ENCODE data around the gene TYW1. TPM values are rescaled to one million over a fixed set of nuclear protein-coding genes. Genes with fewer than 3 reads are reported as not detected.
"Not testable (repeated sequence)": the region's sequence is repeated elsewhere in the genome, so short reads cannot be mapped to it uniquely, and the experiment has no call there.

Gene TYW1
- total RNA-seq, 1 donor from 2014 or later = 26.1 TPM

- intact Hi-C loops (cut with micrococcal nuclease); H3K27ac Mint-ChIP-seq; CTCF ChIA-PET; ATAC-seq (ENCODE audit: low read depth); POLR2A ChIA-PET; H3K4me1 Mint-ChIP-seq; H3K27me3 Mint-ChIP-seq; H3K4me3 Mint-ChIP-seq; DNase-seq; H3K9me3 Mint-ChIP-seq: not testable (repeated sequence)
- H3K36me3 Mint-ChIP-seq (ENCODE audit: low read depth) = peaks cover 80% of the 10 kb centered on the region
These were observed 21.3 kb downstream of the TYW1 start for GRCh38 chr7:67017971-67018370.

GRCh38 chr7:67018940-67019339 is 22.3 kb downstream of the TYW1 start:
- POLR2A ChIA-PET = no interaction called here
- ATAC-seq (ENCODE audit: low read depth) = no peak
- no peak overlapping the region for H3K27ac Mint-ChIP-seq
- TF ChIP-seq CTCF (IDR thresholded peaks at IDR 0.05) = no peak
- CTCF ChIA-PET = no interaction called here
- H3K9me3 Mint-ChIP-seq = no peaks in the 10 kb centered on the region
- DNase-seq = no peak
- no peaks in the 10 kb centered on the region for H3K4me1 Mint-ChIP-seq
- no peaks in the 10 kb centered on the region for H3K27me3 Mint-ChIP-seq
- intact Hi-C loops (cut with micrococcal nuclease) = no loop called here
- no peak overlapping the region for H3K4me3 Mint-ChIP-seq
- peaks cover 81% of the 10 kb centered on the region for H3K36me3 Mint-ChIP-seq (ENCODE audit: low read depth)

- peaks cover 79% of the 10 kb centered on the region for H3K36me3 Mint-ChIP-seq (ENCODE audit: low read depth)
- no peaks in the 10 kb centered on the region for H3K4me1 Mint-ChIP-seq
- intact Hi-C loops (cut with micrococcal nuclease) = no loop called here
- no peak overlapping the region for H3K27ac Mint-ChIP-seq
- ATAC-seq (ENCODE audit: low read depth) (no peak), DNase-seq (no peak)
- H3K9me3 Mint-ChIP-seq = no peaks in the 10 kb centered on the region
- POLR2A ChIA-PET = no interaction called here
- CTCF ChIA-PET = interaction anchor here (0.6 kb wide), 1 partner anchor 1398 kb away, joined by 4 read pairs; no protein-coding TSS in a partner anchor
- no peak for TF ChIP-seq CTCF (IDR thresholded peaks at IDR 0.05)
- no peaks in the 10 kb centered on the region for H3K27me3 Mint-ChIP-seq
- no peak overlapping the region for H3K4me3 Mint-ChIP-seq
These were observed 23.1 kb downstream of the TYW1 start for GRCh38 chr7:67019562-67020390.

DNA sequence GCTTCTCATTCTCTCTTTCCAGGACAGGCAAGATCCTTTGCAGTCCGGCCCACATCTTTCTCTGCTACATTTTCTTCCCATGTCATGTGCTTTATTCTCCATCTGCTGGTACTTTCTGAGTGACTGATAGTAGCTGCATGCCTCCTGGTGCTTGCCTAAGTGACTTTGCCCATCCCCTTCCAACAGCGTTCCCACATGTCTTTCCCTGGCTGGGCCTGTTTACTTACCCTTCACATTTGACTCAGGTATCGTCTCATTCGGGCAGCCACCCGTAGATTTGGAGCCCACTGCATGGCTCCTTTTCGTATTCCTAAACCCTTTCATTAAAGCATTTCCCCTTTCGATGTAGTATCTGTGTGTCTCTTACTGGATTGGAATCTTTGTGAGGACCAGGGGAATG is 24.6 kb downstream of the TYW1 start:
- intact Hi-C loops (cut with micrococcal nuclease) = no loop called here
- Mint-ChIP-seq H3K36me3 (ENCODE audit: low read depth) (peaks cover 78% of the 10 kb centered on the region), H3K4me1 (no peaks in the 10 kb centered on the region), H3K27ac (no peak overlapping the region), H3K27me3 (no peaks in the 10 kb centered on the region), H3K9me3 (no peaks in the 10 kb centered on the region), H3K4me3 (no peak overlapping the region)
- ChIA-PET POLR2A (no interaction called here), CTCF (no interaction called here)
- ATAC-seq (ENCODE audit: low read depth) = no peak
- no peak for TF ChIP-seq CTCF (IDR thresholded peaks at IDR 0.05)
- no peak for DNase-seq

DNA sequence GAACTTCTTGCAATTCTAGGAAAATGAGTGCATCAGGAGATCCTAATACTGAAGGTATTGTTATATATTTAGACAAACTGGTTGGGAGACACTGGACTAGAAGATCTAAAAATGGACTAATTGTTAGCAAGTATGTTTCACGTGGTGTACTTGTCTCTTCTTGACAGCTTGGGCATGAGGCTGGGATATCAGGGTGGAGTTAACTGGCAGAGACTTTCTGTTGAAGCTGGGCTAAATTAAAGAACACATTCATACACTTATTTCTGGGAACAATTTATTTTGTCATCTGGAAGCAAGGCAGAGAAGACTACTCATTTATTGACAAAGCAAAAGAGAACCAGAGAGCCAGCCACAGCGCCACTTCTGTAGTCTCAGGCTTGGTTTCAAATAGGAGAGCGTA is 25.9 kb downstream of the TYW1 start:
- H3K4me1 Mint-ChIP-seq = no peaks in the 10 kb centered on the region
- H3K4me3 Mint-ChIP-seq = no peak overlapping the region
- no peaks in the 10 kb centered on the region for H3K27me3 Mint-ChIP-seq
- TF ChIP-seq CTCF (IDR thresholded peaks at IDR 0.05) = no peak
- DNase-seq (no peak), ATAC-seq (ENCODE audit: low read depth) (no peak)
- intact Hi-C loops (cut with micrococcal nuclease) = no loop called here
- CTCF ChIA-PET = no interaction called here
- no peaks in the 10 kb centered on the region for H3K9me3 Mint-ChIP-seq
- POLR2A ChIA-PET = no interaction called here
- no peak overlapping the region for H3K27ac Mint-ChIP-seq
- peaks cover 77% of the 10 kb centered on the region for H3K36me3 Mint-ChIP-seq (ENCODE audit: low read depth)

DNA sequence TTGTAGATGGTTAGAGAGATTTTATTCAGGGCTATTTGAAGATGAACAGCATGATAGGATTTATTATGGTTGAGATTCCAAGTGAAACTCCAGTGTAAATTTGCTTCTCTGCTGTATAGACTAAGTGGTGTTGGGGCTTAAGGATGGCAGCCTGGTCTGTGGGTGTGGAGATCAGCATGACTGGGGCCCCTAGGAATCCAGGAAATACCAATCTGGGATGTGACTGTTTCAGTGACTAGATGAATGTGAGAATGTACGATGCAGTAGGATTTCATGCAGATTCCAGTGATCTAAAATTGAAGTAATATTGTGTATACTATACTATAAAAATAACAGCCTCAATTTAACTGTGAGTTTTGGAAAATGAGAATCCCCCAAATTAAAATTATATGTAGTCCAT is 28.8 kb downstream of the TYW1 start:
- H3K27me3 Mint-ChIP-seq; H3K4me1 Mint-ChIP-seq; H3K27ac Mint-ChIP-seq; POLR2A ChIA-PET; ATAC-seq (ENCODE audit: low read depth); H3K4me3 Mint-ChIP-seq; H3K9me3 Mint-ChIP-seq; DNase-seq; CTCF ChIA-PET; intact Hi-C loops (cut with micrococcal nuclease): not testable (repeated sequence)
- peaks cover 74% of the 10 kb centered on the region for H3K36me3 Mint-ChIP-seq (ENCODE audit: low read depth)

DNA sequence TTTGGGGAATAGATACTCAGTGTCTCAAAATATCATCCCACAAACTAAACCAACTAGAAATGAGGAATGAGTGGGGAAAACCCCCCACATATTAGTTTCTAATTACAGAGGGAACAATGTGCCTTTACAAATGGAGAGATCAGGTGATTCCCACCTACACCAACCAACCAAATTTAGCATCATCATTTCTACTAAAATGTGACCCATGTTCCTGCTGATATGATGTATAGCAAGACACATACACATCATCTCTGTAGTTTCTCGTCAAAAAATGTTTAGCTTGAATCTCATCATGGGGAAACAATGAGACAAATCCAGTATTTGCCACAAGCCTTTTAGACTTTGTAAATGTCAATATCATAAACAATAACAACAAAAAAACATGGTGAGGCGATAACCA is 35.1 kb downstream of the TYW1 start:
- H3K4me3 Mint-ChIP-seq; ATAC-seq (ENCODE audit: low read depth); CTCF ChIA-PET; H3K27me3 Mint-ChIP-seq; intact Hi-C loops (cut with micrococcal nuclease); H3K4me1 Mint-ChIP-seq; H3K9me3 Mint-ChIP-seq; H3K27ac Mint-ChIP-seq; DNase-seq; POLR2A ChIA-PET: not testable (repeated sequence)
- H3K36me3 Mint-ChIP-seq (ENCODE audit: low read depth) = peaks cover 55% of the 10 kb centered on the region
